HCT116 (cell line): Measurements from ENCODE around the gene FGD4.

Experiments
- CTCF ChIP-seq, 3 experiments: fragments of 200-600 bp in 1 of 3; sonication (generic) in 1 of 3; IDR thresholded peaks in 2 of 3; conservative IDR thresholded peaks in 1 of 3; 2 replicates each; pipeline ENCODE4 v1.5.1; 2012 to 2017; ENCODE audit warnings: low read depth in 2 of 3, low read length in 2 of 3, antibody characterized with exemption in 1 of 3, borderline replicate concordance in 1 of 3, control low read depth in 1 of 3, mild to moderate bottlenecking in 1 of 3, mixed read lengths in 1 of 3, mixed run types in 1 of 3, moderate library complexity in 1 of 3; ENCODE audit not compliant: insufficient read depth in 1 of 3
- EZH2 ChIP-seq: fragments of 200-600 bp; sonication (generic); IDR thresholded peaks from 2 replicates; pipeline ENCODE4 v1.6.1; 2017; ENCODE audit warnings: antibody characterized with exemption, mixed run types
- EZH2phosphoT487 ChIP-seq: fragments of 200-600 bp; IDR thresholded peaks from 2 replicates; pipeline ENCODE4 v1.6.1; 2018; ENCODE audit warnings: antibody characterized with exemption, borderline replicate concordance
- POLR2A ChIP-seq: IDR thresholded peaks from 2 replicates; pipeline ENCODE4 v1.7.0; 2011; ENCODE audit warnings: borderline replicate concordance; ENCODE audit not compliant: insufficient read depth, insufficient read length; ENCODE audit errors: extremely low read depth
- POLR2AphosphoS5 ChIP-seq: IDR thresholded peaks from 2 replicates; pipeline ENCODE4 v1.6.1; 2011; ENCODE audit warnings: mild to moderate bottlenecking, low read depth, low read length, moderate library complexity
- RAD21 ChIP-seq: IDR thresholded peaks from 2 replicates; pipeline ENCODE4 v1.6.1; 2012; ENCODE audit warnings: low read depth, mild to moderate bottlenecking
- SP1 ChIP-seq: IDR thresholded peaks from 2 replicates; pipeline ENCODE4 v1.6.1; 2012; ENCODE audit warnings: low read depth
- TCF7L2 ChIP-seq: IDR thresholded peaks from 2 replicates; pipeline ENCODE4 v1.7.0; 2011; ENCODE audit warnings: borderline replicate concordance, inconsistent platforms; ENCODE audit not compliant: insufficient read depth, insufficient read length; ENCODE audit errors: extremely low read depth
- YY1 ChIP-seq: IDR thresholded peaks from 2 replicates; pipeline ENCODE4 v1.6.1; 2011; ENCODE audit warnings: low read length, low read depth, moderate library complexity, mild to moderate bottlenecking; ENCODE audit not compliant: insufficient replicate concordance; ENCODE audit errors: extremely low read depth
- ZNF274 ChIP-seq: fragments of 200-500 bp; sonication (Bioruptor generic); IDR thresholded peaks from 2 replicates; pipeline ENCODE4 v1.6.1; 2014; ENCODE audit warnings: mild to moderate bottlenecking, low read depth, low read length, inconsistent platforms
- TF ChIP-seq, protein P1 (sequence below): IDR thresholded peaks from 2 replicates; pipeline ENCODE4 v1.6.1; 2012; ENCODE audit warnings: low read depth
- TF ChIP-seq, protein P2 (sequence below): IDR thresholded peaks from 2 replicates; pipeline ENCODE4 v1.6.1; 2012

GRCh38 chr12:32505067-32505945, 105.9 kb downstream of the FGD4 start:
- TF ChIP-seq CTCF (IDR thresholded peaks at IDR 0.05 in 2 of 3, conservative IDR thresholded peaks at IDR 0.05 in 1 of 3; ENCODE audit: borderline replicate concordance in 1 of 3, insufficient read depth in 1 of 3, low read depth in 2 of 3, low read length in 2 of 3), result no peak
- no peak for TF ChIP-seq YY1
- no peak for TF ChIP-seq POLR2A
- TF ChIP-seq TCF7L2, result no peak
- no peak for TF ChIP-seq ZNF274
- no peak for TF ChIP-seq SP1
- TF ChIP-seq POLR2AphosphoS5, result no peak
- TF ChIP-seq EZH2, result no peak
- TF ChIP-seq, protein P1, sequence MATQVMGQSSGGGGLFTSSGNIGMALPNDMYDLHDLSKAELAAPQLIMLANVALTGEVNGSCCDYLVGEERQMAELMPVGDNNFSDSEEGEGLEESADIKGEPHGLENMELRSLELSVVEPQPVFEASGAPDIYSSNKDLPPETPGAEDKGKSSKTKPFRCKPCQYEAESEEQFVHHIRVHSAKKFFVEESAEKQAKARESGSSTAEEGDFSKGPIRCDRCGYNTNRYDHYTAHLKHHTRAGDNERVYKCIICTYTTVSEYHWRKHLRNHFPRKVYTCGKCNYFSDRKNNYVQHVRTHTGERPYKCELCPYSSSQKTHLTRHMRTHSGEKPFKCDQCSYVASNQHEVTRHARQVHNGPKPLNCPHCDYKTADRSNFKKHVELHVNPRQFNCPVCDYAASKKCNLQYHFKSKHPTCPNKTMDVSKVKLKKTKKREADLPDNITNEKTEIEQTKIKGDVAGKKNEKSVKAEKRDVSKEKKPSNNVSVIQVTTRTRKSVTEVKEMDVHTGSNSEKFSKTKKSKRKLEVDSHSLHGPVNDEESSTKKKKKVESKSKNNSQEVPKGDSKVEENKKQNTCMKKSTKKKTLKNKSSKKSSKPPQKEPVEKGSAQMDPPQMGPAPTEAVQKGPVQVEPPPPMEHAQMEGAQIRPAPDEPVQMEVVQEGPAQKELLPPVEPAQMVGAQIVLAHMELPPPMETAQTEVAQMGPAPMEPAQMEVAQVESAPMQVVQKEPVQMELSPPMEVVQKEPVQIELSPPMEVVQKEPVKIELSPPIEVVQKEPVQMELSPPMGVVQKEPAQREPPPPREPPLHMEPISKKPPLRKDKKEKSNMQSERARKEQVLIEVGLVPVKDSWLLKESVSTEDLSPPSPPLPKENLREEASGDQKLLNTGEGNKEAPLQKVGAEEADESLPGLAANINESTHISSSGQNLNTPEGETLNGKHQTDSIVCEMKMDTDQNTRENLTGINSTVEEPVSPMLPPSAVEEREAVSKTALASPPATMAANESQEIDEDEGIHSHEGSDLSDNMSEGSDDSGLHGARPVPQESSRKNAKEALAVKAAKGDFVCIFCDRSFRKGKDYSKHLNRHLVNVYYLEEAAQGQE, result no peak
- no peak for TF ChIP-seq EZH2phosphoT487
- TF ChIP-seq, protein P2, sequence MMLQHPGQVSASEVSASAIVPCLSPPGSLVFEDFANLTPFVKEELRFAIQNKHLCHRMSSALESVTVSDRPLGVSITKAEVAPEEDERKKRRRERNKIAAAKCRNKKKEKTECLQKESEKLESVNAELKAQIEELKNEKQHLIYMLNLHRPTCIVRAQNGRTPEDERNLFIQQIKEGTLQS, result no peak
- TF ChIP-seq RAD21, result no peak
